ENCODE data around the gene XYLB.

Gene XYLB

GRCh38 chr3:38360345-38360744, 13.8 kb downstream of the XYLB start:
- peaks cover 8% of the 10 kb centered on the region for H3K36me3 ChIP-seq (ENCODE audit: insufficient read depth, low read length)
- no peak overlapping the region for H2AFZ ChIP-seq (ENCODE audit: low read depth, low read length)

GRCh38 chr3:38361496-38361895, 14.9 kb downstream of the XYLB start:
- Histone ChIP-seq H2AFZ (ENCODE audit: low read depth, low read length) (no peak overlapping the region), H3K9me3 (ENCODE audit: low read length) (peaks cover 5% of the 10 kb centered on the region), H3K36me3 (ENCODE audit: insufficient read depth, low read length) (peaks cover 8% of the 10 kb centered on the region), H3K4me3 (ENCODE audit: low read length) (no peak overlapping the region), H3K4me1 (ENCODE audit: insufficient read depth, low read length) (no peaks in the 10 kb centered on the region), H3K27me3 (ENCODE audit: insufficient read depth, low read length) (no peaks in the 10 kb centered on the region)

More at GRCh38 chr3:38360345-38360744, 13.8 kb downstream of the XYLB start:
- peaks cover 5% of the 10 kb centered on the region for H3K9me3 ChIP-seq (ENCODE audit: low read length)
- H3K4me3 ChIP-seq (ENCODE audit: low read length) = no peak overlapping the region
- no peaks in the 10 kb centered on the region for H3K4me1 ChIP-seq (ENCODE audit: insufficient read depth, low read length)
- no peaks in the 10 kb centered on the region for H3K27me3 ChIP-seq (ENCODE audit: insufficient read depth, low read length)

- Histone ChIP-seq H3K27me3 (ENCODE audit: insufficient read depth, low read length) (no peaks in the 10 kb centered on the region), H3K4me3 (ENCODE audit: low read length) (no peak overlapping the region), H3K4me1 (ENCODE audit: insufficient read depth, low read length) (no peaks in the 10 kb centered on the region), H3K9me3 (ENCODE audit: low read length) (peaks cover 2% of the 10 kb centered on the region), H3K36me3 (ENCODE audit: insufficient read depth, low read length) (peaks cover 9% of the 10 kb centered on the region), H2AFZ (ENCODE audit: low read depth, low read length) (no peak overlapping the region)
These were observed 16.2 kb downstream of the XYLB start for GRCh38 chr3:38362825-38363224.

- no peaks in the 10 kb centered on the region for H3K4me1 ChIP-seq (ENCODE audit: insufficient read depth, low read length)
- H3K27me3 ChIP-seq (ENCODE audit: insufficient read depth, low read length) = no peaks in the 10 kb centered on the region
- no peak overlapping the region for H2AFZ ChIP-seq (ENCODE audit: low read depth, low read length)
- H3K4me3 ChIP-seq (ENCODE audit: low read length) = no peak overlapping the region
- peaks cover 9% of the 10 kb centered on the region for H3K36me3 ChIP-seq (ENCODE audit: insufficient read depth, low read length)
- H3K9me3 ChIP-seq (ENCODE audit: low read length) = no peaks in the 10 kb centered on the region
These were observed 18.3 kb downstream of the XYLB start for GRCh38 chr3:38364721-38365400.

- Histone ChIP-seq H3K4me3 (ENCODE audit: low read length) (no peak overlapping the region), H3K4me1 (ENCODE audit: insufficient read depth, low read length) (no peaks in the 10 kb centered on the region), H3K36me3 (ENCODE audit: insufficient read depth, low read length) (peaks cover 13% of the 10 kb centered on the region), H3K27me3 (ENCODE audit: insufficient read depth, low read length) (no peaks in the 10 kb centered on the region), H2AFZ (ENCODE audit: low read depth, low read length) (no peak overlapping the region), H3K9me3 (ENCODE audit: low read length) (no peaks in the 10 kb centered on the region)
These were observed 19.0 kb downstream of the XYLB start for GRCh38 chr3:38365469-38366062.

GRCh38 chr3:38366082-38366481, 19.5 kb downstream of the XYLB start:
- no peak overlapping the region for H3K4me3 ChIP-seq (ENCODE audit: low read length)
- H3K4me1 ChIP-seq (ENCODE audit: insufficient read depth, low read length) = no peaks in the 10 kb centered on the region
- peaks cover 13% of the 10 kb centered on the region for H3K36me3 ChIP-seq (ENCODE audit: insufficient read depth, low read length)
- no peaks in the 10 kb centered on the region for H3K27me3 ChIP-seq (ENCODE audit: insufficient read depth, low read length)
- no peak overlapping the region for H2AFZ ChIP-seq (ENCODE audit: low read depth, low read length)
- no peaks in the 10 kb centered on the region for H3K9me3 ChIP-seq (ENCODE audit: low read length)

- Histone ChIP-seq H3K27me3 (ENCODE audit: insufficient read depth, low read length) (no peaks in the 10 kb centered on the region), H2AFZ (ENCODE audit: low read depth, low read length) (no peak overlapping the region), H3K36me3 (ENCODE audit: insufficient read depth, low read length) (peaks cover 16% of the 10 kb centered on the region), H3K4me1 (ENCODE audit: insufficient read depth, low read length) (no peaks in the 10 kb centered on the region), H3K4me3 (ENCODE audit: low read length) (no peak overlapping the region), H3K9me3 (ENCODE audit: low read length) (no peaks in the 10 kb centered on the region)
These were observed 21.2 kb downstream of the XYLB start for GRCh38 chr3:38367779-38368178.

- Histone ChIP-seq H3K36me3 (ENCODE audit: insufficient read depth, low read length) (peaks cover 17% of the 10 kb centered on the region), H2AFZ (ENCODE audit: low read depth, low read length) (no peak overlapping the region), H3K27me3 (ENCODE audit: insufficient read depth, low read length) (no peaks in the 10 kb centered on the region), H3K4me3 (ENCODE audit: low read length) (no peak overlapping the region), H3K4me1 (ENCODE audit: insufficient read depth, low read length) (no peaks in the 10 kb centered on the region), H3K9me3 (ENCODE audit: low read length) (no peaks in the 10 kb centered on the region)
These were observed 21.7 kb downstream of the XYLB start for GRCh38 chr3:38368238-38368637.

GRCh38 chr3:38369186-38369585, 22.6 kb downstream of the XYLB start:
- H3K4me1 ChIP-seq (ENCODE audit: insufficient read depth, low read length) = no peaks in the 10 kb centered on the region

GRCh38 chr3:38370149-38370548, 23.6 kb downstream of the XYLB start:
- Histone ChIP-seq H3K36me3 (ENCODE audit: insufficient read depth, low read length) (peaks cover 20% of the 10 kb centered on the region), H3K4me3 (ENCODE audit: low read length) (no peak overlapping the region), H2AFZ (ENCODE audit: low read depth, low read length) (no peak overlapping the region), H3K9me3 (ENCODE audit: low read length) (no peaks in the 10 kb centered on the region), H3K27me3 (ENCODE audit: insufficient read depth, low read length) (no peaks in the 10 kb centered on the region), H3K4me1 (ENCODE audit: insufficient read depth, low read length) (no peaks in the 10 kb centered on the region)

More at GRCh38 chr3:38369186-38369585, 22.6 kb downstream of the XYLB start:
- Histone ChIP-seq H3K9me3 (ENCODE audit: low read length) (no peaks in the 10 kb centered on the region), H3K27me3 (ENCODE audit: insufficient read depth, low read length) (no peaks in the 10 kb centered on the region), H3K4me3 (ENCODE audit: low read length) (no peak overlapping the region), H3K36me3 (ENCODE audit: insufficient read depth, low read length) (peaks cover 19% of the 10 kb centered on the region), H2AFZ (ENCODE audit: low read depth, low read length) (no peak overlapping the region)

GRCh38 chr3:38370861-38371260, 24.3 kb downstream of the XYLB start:
- no peak overlapping the region for H3K4me3 ChIP-seq (ENCODE audit: low read length)
- peaks cover 19% of the 10 kb centered on the region for H3K36me3 ChIP-seq (ENCODE audit: insufficient read depth, low read length)
- H3K27me3 ChIP-seq (ENCODE audit: insufficient read depth, low read length) = no peaks in the 10 kb centered on the region

GRCh38 chr3:38371541-38372213, 25.1 kb downstream of the XYLB start:
- Histone ChIP-seq H3K36me3 (ENCODE audit: insufficient read depth, low read length) (peaks cover 19% of the 10 kb centered on the region), H3K27me3 (ENCODE audit: insufficient read depth, low read length) (no peaks in the 10 kb centered on the region), H3K4me1 (ENCODE audit: insufficient read depth, low read length) (no peaks in the 10 kb centered on the region), H3K4me3 (ENCODE audit: low read length) (no peak overlapping the region), H3K9me3 (ENCODE audit: low read length) (no peaks in the 10 kb centered on the region), H2AFZ (ENCODE audit: low read depth, low read length) (no peak overlapping the region)

More at GRCh38 chr3:38370861-38371260, 24.3 kb downstream of the XYLB start:
- Histone ChIP-seq H3K9me3 (ENCODE audit: low read length) (no peaks in the 10 kb centered on the region), H2AFZ (ENCODE audit: low read depth, low read length) (no peak overlapping the region), H3K4me1 (ENCODE audit: insufficient read depth, low read length) (no peaks in the 10 kb centered on the region)

- no peaks in the 10 kb centered on the region for H3K9me3 ChIP-seq (ENCODE audit: low read length)
- no peak overlapping the region for H3K4me3 ChIP-seq (ENCODE audit: low read length)
- no peaks in the 10 kb centered on the region for H3K27me3 ChIP-seq (ENCODE audit: insufficient read depth, low read length)
- no peak overlapping the region for H2AFZ ChIP-seq (ENCODE audit: low read depth, low read length)
- H3K36me3 ChIP-seq (ENCODE audit: insufficient read depth, low read length) = peaks cover 20% of the 10 kb centered on the region
- no peaks in the 10 kb centered on the region for H3K4me1 ChIP-seq (ENCODE audit: insufficient read depth, low read length)
These were observed 25.6 kb downstream of the XYLB start for GRCh38 chr3:38372214-38372601.

Data from neuron (in vitro differentiated cells).